Naive thymus-derived CD8-positive, alpha-beta T cell (primary cell): ENCODE results near the gene NPPB. TPM values are rescaled to one million over a fixed set of nuclear protein-coding genes. Genes with fewer than 3 reads are reported as not detected.
"Not testable (repeated sequence)": the region's sequence is repeated elsewhere in the genome, so short reads cannot be mapped to it uniquely, and the experiment has no call there.

Experiments
- ATAC-seq, 2 donors: fragments of 150-1000 bp; cut with Tn5 transposase in 1 of 2; sonication (Bioruptor Pico), chemical (Tn5 transposase) in 1 of 2; 1 replicate in 1 of 2; 2 replicates in 1 of 2; pipeline ENCODE4 v1.10.0; 2021; ENCODE audit warnings: mild to moderate bottlenecking in 2 of 2, moderate library complexity in 2 of 2
- POLR2A ChIA-PET: fragments of 350-600 bp; sonication (Branson Sonifier 250); formaldehyde crosslinking; loops from one replicate; lab custom pipeline; 2021; ENCODE audit warnings: antibody characterized with exemption; lab: Charles Lee
- DNase-seq, 10 donors: peaks; one replicate each; pipeline versions ENCODE4 v3.0.0 to v3.0.0-alpha.2; 2020 to 2022
- H3K27ac Mint-ChIP-seq, 10 donors: one replicate each; pipeline ENCODE4 v1.8.0; 2020 to 2022; ENCODE audit warnings: mild to moderate bottlenecking in 10 of 10, mixed read lengths in 10 of 10, moderate library complexity in 4 of 10, inconsistent platforms in 1 of 10
- H3K27me3 Mint-ChIP-seq, 5 donors: one replicate each; pipeline ENCODE4 v1.8.0; 2021 to 2022; ENCODE audit warnings: mixed read lengths in 5 of 5
- H3K36me3 Mint-ChIP-seq, 3 donors: one replicate each; pipeline ENCODE4 v1.8.0; 2020 to 2022; ENCODE audit warnings: mixed read lengths in 3 of 3, mild to moderate bottlenecking in 2 of 3, inconsistent platforms in 1 of 3
- H3K4me1 Mint-ChIP-seq, 4 donors: one replicate each; pipeline ENCODE4 v1.8.0; 2021 to 2022; ENCODE audit warnings: mixed read lengths in 4 of 4
- H3K4me3 Mint-ChIP-seq, 10 donors: one replicate each; pipeline ENCODE4 v1.8.0; 2020 to 2022; ENCODE audit warnings: mild to moderate bottlenecking in 10 of 10, mixed read lengths in 10 of 10, moderate library complexity in 6 of 10, inconsistent platforms in 1 of 10
- H3K9me3 Mint-ChIP-seq, 9 donors: one replicate each; pipeline ENCODE4 v1.8.0; 2020 to 2022; ENCODE audit warnings: mixed read lengths in 9 of 9, mild to moderate bottlenecking in 3 of 9, inconsistent platforms in 1 of 9, moderate library complexity in 1 of 9
- polyA plus RNA-seq, 3 donors: library from polyadenylated mRNA; unstranded; fragments of 300-500 nt; fragmentation: Illumina TruSeq; gene quantifications; one replicate each; pipeline ENCODE4 v1.2.3, GENCODE V29; 2021
- total RNA-seq, 8 experiments: library from RNA in 2 of 8; stranded (reverse) in 2 of 8; gene quantifications; one replicate each; pipeline ENCODE4 v1.2.3 and lab custom pipeline; 2021 to 2026

NPPB gene
- total RNA-seq (not detected), polyA plus RNA-seq (not detected), total RNA-seq (lab: John Stamatoyannopoulos, UW) (0 reads per million in 6 experiments)

DNA sequence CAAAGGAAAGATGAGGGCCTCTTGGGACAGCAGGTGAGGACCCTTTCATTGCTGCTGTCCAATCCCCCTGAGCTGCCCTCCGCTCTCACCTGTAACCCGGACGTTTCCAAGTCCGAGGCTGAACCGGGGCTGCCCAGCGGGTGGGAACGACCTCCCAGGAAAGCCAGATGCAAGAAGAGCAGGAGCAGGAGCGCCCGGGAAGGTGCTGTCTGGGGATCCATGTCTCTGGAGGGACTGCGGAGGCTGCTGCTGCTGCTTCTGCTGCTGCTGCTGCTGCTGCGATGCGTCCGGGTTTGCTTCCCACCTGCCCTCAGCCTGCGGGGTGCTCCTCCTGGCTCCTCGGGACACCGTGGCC is at the start of gene NPPB:
Gene NPPB, minus strand, starts transcription at position 333 of the 355 bp plus-strand sequence. Its CDS starts 112 bp downstream, at position 221.
- Mint-ChIP-seq H3K4me3 (no peak within 1 kb of the TSS), H3K36me3 (no peaks in the 10 kb centered on the region), H3K4me1 (peaks cover 0 to 4% (median 0%) of the 10 kb centered on the region in 4 donors), H3K27me3 (peaks cover 25 to 80% (median 48%) of the 10 kb centered on the region in 5 donors), H3K27ac (no peak within 1 kb of the TSS), H3K9me3 (peaks cover 0 to 5% (median 0%) of the 10 kb centered on the region in 9 donors)
- DNase-seq (no peak), ATAC-seq (no peak)
- POLR2A ChIA-PET = no interaction called here

DNA sequence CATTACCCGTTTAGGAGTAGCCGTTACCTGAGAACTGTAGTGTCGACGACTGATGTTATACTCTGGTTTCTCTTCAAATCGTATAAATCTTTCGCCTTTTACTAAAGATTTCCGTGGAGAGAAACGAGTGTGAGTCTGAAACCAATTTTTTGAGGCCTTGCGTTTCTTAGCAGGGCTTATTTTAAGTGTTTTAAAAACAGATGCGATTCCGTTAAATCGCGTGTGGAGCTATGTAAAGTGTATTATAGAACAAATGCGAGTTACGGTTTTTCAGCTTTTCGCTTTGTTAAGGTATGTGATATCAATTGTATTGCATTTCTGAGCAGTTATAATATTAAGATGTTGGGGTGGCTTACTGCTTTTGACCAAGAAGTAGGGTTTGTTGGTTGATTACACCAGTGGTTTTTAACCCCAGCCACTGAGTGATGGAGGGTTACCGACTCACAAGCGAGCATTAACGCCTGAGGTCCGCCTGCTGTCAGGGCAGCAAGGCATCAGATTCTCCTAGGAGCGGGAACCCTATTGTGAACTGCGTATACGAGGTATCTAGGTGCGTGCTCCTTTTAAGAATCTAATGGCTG is 49.4 kb upstream of the NPPB start:
- peak overlapping the region; percentile 88 to 97 (median 94) for H3K4me3 Mint-ChIP-seq
- H3K27me3 Mint-ChIP-seq = peaks cover 0 to 10% (median 3%) of the 10 kb centered on the region in 5 donors
- H3K9me3 Mint-ChIP-seq = peaks cover 0 to 2% (median 0%) of the 10 kb centered on the region in 9 donors
- peaks cover 24 to 54% (median 34%) of the 10 kb centered on the region in 4 donors for H3K4me1 Mint-ChIP-seq
- H3K36me3 Mint-ChIP-seq = no peaks in the 10 kb centered on the region
- peak overlapping the region; percentile 99 to 100 (median 100) for H3K27ac Mint-ChIP-seq
- DNase-seq = peak; percentile 28 to 93 (median 74)
- POLR2A ChIA-PET = interaction anchor here (0.6 to 4.7 kb wide), 42 partner anchors 10 to 1902 kb away, joined by 3 to 93 read pairs (median 4); partner anchors contain the start of genes AGTRAP, CLCN6, FBXO2 and FBXO44
- ATAC-seq = peak; percentile 60 to 66

DNA sequence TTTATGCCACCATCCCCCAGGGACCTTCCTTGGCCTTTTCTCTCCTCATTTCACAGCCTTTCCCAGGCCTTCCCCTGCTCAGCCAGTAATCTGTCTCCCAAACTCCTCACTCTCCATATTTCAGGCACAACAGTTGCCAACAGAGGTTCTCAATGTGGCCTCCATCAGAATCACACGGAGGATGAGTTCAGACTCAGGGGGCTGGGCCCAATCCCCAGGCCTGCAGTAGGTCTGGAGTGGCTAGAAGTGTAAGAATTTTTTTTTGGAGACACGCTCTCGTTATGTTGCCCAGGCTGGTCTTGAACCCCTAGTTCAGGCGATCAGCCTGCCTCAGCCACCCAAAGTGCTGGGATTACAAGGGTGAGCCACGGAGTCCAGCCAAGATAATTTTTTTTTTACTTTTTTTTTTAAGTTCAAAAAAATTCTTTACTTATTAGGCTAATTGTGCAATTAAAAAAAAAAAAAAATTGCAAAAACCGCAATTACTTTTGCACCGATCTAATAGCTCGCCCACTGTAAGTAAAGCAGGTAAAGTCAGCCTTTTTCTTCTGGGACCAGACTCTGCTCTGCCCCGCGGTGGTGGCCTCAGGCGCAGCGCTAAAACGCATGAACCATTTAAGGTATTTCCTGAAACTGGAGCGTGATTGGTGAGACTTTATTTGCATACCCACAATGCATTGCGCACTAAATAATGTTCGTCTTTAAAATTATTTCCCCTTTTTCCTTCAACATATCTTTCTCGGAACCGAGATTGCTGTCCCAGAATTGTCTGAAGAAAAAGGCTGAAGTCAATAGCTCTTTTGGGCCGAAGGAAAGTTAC is 48.7 kb upstream of the NPPB start:
- Mint-ChIP-seq H3K4me1 (peaks cover 24 to 54% (median 34%) of the 10 kb centered on the region in 4 donors), H3K27ac (peak overlapping the region; percentile 99 to 100 (median 100)), H3K9me3 (peaks cover 0 to 2% (median 0%) of the 10 kb centered on the region in 9 donors), H3K27me3 (peaks cover 0 to 11% (median 3%) of the 10 kb centered on the region in 5 donors), H3K36me3 (no peaks in the 10 kb centered on the region), H3K4me3 (peak overlapping the region; percentile 88 to 97 (median 94))
- POLR2A ChIA-PET = interaction anchor here (0.6 to 4.7 kb wide), 37 partner anchors 10 to 1903 kb away, joined by 3 to 93 read pairs (median 6); partner anchors contain the start of genes AGTRAP, CLCN6, FBXO2 and FBXO44
- DNase-seq = peak; percentile 79 to 97 (median 94)
- ATAC-seq = peak; percentile 60 to 65

DNA sequence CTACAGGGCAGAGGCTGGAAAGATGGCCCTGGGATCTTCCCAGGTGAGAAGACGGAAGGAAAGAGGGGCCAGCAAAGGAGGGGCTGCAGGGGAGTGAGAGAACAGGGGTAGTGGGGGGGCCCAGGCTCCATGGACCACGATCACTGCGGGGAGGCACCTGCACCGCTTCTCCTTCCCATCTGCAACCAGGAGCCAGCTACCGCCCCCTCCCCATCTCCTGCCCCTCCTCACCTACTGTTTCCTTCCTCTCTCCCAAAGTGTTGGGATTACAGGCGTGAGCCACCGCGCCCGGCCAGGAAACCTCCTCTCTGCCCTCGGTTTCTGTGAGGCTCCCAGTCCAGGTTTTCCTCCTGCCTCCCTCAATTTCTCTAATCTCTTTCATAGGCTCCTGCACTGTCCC is 48.1 kb upstream of the NPPB start:
- no peak for DNase-seq
- H3K27me3 Mint-ChIP-seq = peaks cover 4 to 15% (median 7%) of the 10 kb centered on the region in 5 donors
- peak overlapping the region in 1 of 10 donors; percentile 24 for H3K4me3 Mint-ChIP-seq
- H3K4me1 Mint-ChIP-seq = peaks cover 24 to 54% (median 34%) of the 10 kb centered on the region in 4 donors
- H3K27ac Mint-ChIP-seq = peak overlapping the region in 5 of 10 donors; percentile 35 to 100 (median 52)
- H3K9me3 Mint-ChIP-seq = peaks cover 0 to 2% (median 0%) of the 10 kb centered on the region in 9 donors
- H3K36me3 Mint-ChIP-seq = no peaks in the 10 kb centered on the region
- no peak for ATAC-seq
- POLR2A ChIA-PET = interaction anchor here (4.7 kb wide), 1 partner anchor 19 kb away, joined by 65 read pairs; the partner anchor contains the start of gene KIAA2013

DNA sequence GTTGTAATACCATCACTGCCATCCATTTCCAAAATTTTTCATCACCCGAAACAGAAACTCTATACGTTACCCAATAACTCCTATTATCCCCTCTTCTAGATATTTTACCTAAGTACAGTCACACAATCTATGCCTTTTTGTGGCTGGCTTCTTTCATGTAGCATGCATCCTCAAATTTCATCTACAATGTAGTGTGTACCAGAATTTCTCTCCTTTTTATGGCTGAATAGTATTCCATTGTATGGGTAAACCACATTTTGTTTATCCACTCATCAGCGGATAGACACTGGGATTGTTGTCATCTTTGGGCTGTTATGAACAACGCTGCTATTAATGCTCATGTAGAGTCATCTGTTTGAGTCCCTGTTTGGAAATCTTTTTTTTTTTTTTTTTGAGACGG is 46.2 kb upstream of the NPPB start:
- Mint-ChIP-seq H3K4me3 (peak overlapping the region in 2 of 10 donors; percentile 59 to 68), H3K9me3 (peaks cover 0 to 2% (median 0%) of the 10 kb centered on the region in 9 donors), H3K27ac (peak overlapping the region in 1 of 10 donors; percentile 100), H3K36me3 (no peaks in the 10 kb centered on the region), H3K4me1 (peaks cover 22 to 53% (median 33%) of the 10 kb centered on the region in 4 donors), H3K27me3 (peaks cover 4 to 28% (median 10%) of the 10 kb centered on the region in 5 donors)
- no peak for DNase-seq
- ATAC-seq = no peak
- POLR2A ChIA-PET = interaction anchor here (0.7 kb wide), 1 partner anchor 844 kb away, joined by 3 read pairs; no protein-coding TSS in a partner anchor

DNA sequence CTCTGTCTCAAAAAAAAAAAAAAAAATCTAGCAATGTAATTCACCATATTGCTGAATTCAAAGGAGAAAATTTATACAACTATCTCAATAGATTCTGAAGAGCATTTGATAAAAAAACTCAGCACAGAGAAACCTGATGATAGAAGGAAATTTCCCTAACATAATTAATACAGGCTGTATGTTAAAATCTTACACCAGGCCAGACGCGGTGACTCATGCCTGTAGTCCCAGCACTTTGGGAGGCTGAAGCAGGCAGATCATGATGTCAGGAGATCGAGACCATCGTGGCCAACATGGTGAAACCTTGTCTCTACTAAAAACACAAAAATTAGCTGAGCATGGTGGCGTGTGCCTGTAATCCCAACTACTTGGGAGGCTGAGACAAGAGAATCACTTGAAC is 45.4 kb upstream of the NPPB start:
- Mint-ChIP-seq H3K27me3 (peaks cover 11 to 35% (median 16%) of the 10 kb centered on the region in 5 donors), H3K4me1 (peaks cover 23 to 44% (median 27%) of the 10 kb centered on the region in 4 donors)
- H3K27ac Mint-ChIP-seq, H3K9me3 Mint-ChIP-seq, H3K4me3 Mint-ChIP-seq, ATAC-seq, H3K36me3 Mint-ChIP-seq, DNase-seq: not testable (repeated sequence)
- POLR2A ChIA-PET = interaction anchor here (0.7 kb wide), 1 partner anchor 18 kb away, joined by 3 read pairs; no protein-coding TSS in a partner anchor

DNA sequence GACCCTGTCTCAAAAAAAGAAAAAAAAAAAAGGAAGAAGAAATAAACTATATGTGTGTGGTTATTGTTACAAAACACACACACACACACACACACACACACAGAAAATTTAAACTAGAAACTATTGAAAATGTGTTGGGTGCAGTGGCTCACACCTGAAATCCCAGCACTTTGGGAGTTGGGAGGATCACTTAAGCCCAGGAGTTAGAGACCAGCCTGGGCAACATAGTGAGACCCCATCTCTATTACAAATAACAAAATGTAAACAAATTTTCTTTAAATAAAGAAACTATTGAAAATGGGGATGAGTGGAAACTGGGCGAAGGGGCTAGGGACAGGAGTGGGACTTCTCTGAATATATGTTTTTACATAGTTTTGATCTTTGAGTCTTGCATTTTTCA is 44.5 kb upstream of the NPPB start:
- Mint-ChIP-seq H3K4me1 (peaks cover 19 to 35% (median 24%) of the 10 kb centered on the region in 4 donors), H3K27me3 (peaks cover 13 to 40% (median 18%) of the 10 kb centered on the region in 5 donors), H3K36me3 (no peaks in the 10 kb centered on the region), H3K9me3 (peaks cover 0 to 2% (median 0%) of the 10 kb centered on the region in 9 donors), H3K27ac (no peak overlapping the region), H3K4me3 (no peak overlapping the region)
- POLR2A ChIA-PET = no interaction called here
- no peak for ATAC-seq
- no peak for DNase-seq

DNA sequence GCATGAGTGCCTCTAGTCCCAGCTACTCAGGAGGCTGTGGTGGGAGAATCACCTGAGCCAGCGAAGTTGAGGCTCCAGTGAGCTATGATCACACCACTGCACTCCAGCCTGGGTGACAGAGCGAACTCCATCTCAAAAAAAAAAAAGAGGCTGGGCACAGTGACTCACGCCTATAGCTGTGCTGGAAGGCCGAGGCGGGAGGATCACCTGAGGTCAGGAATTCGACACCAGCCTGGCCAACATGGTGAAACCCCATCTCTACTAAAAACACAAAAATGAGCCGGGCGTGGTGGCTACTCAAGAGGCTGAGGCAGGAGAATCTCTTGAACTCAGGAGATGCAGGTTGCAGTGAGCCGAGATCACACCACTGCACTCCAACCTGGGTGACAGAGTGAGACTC is 42.7 kb upstream of the NPPB start:
- H3K4me3 Mint-ChIP-seq, ATAC-seq, DNase-seq, H3K9me3 Mint-ChIP-seq, H3K27ac Mint-ChIP-seq, H3K36me3 Mint-ChIP-seq: not testable (repeated sequence)
- POLR2A ChIA-PET = interaction anchor here (0.9 kb wide), 1 partner anchor 9 kb away, joined by 4 read pairs; no protein-coding TSS in a partner anchor
- Mint-ChIP-seq H3K27me3 (peaks cover 16 to 54% (median 26%) of the 10 kb centered on the region in 5 donors), H3K4me1 (peaks cover 8 to 17% (median 14%) of the 10 kb centered on the region in 4 donors)

DNA sequence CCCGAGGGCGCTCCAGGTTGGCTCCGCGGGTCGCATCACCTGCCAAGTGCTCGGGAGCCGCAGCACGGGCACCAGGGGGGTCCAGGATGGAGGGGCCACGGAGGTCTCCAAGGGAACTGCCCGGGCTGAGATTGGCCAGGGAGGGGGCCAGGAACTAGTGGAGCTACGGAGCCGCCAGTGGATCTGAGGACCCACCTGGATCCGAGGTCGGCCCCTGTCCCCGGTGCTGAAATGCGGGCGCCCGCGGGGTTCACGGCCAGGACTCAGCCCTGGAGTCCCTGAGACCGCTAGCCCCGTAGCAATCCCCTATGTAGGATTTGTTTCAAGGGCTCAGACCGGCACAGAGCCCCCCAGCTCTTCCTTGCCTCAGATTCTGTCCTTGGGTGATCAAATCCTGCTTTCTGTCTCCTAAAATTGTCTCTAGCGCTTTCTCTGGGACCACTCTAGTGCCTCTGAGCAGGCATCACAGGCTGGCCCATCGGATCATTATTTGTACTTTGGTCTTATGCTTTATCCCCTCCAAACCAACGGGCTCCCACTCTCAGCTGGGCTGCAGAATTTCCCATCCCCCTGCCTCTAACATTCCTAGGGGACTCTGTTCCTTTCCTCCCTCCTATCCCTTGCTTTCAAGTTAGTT is 40.2 kb upstream of the NPPB start:
- DNase-seq (peak in 2 of 10 donors; percentile 18 to 25), ATAC-seq (no peak)
- Mint-ChIP-seq H3K36me3 (no peaks in the 10 kb centered on the region), H3K27me3 (peaks cover 18 to 69% (median 30%) of the 10 kb centered on the region in 5 donors), H3K4me3 (no peak overlapping the region), H3K9me3 (no peaks in the 10 kb centered on the region), H3K4me1 (peaks cover 0 to 4% (median 2%) of the 10 kb centered on the region in 4 donors), H3K27ac (no peak overlapping the region)
- POLR2A ChIA-PET = interaction anchor here (4.2 kb wide), 1 partner anchor 9 kb away, joined by 27 read pairs; no protein-coding TSS in a partner anchor

DNA sequence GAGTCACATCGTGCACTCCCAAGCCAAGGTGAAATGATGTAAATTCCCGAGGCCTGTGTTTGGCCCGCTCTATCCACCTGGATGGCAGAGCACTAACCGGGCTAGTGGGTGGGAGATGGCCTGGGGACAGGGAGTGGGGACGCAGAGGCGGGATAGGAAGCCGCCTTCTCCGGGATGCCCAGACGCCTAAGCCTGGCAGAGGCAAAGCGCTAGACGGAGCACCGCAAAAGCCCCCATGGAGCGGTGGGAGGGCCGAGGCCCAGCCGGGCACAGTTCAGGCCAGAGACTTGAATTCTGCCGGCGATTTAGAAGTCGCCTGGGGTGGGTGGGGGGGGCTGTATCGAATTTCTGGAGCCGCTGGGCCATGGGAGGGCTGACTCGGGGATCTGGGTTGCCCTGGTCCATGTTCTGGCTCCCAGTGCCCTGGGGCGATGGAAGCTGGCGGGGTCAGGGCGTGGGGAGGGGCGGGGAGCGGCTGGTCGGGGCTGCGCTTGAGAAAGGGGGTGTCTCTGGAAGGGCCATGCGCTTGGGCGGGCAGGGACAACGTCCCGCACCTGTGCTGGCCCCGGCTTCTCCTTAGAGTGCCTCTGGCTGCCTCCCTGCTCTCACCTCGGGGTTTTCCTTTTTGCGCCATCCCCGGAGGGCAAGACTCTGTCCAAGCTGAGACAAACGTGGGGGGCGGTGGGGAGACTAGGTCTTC is 39.5 kb upstream of the NPPB start:
- no peak for DNase-seq
- Mint-ChIP-seq H3K27me3 (peaks cover 20 to 74% (median 32%) of the 10 kb centered on the region in 5 donors), H3K27ac (no peak overlapping the region), H3K36me3 (no peaks in the 10 kb centered on the region), H3K9me3 (no peaks in the 10 kb centered on the region), H3K4me1 (peaks cover 0 to 6% (median 4%) of the 10 kb centered on the region in 4 donors), H3K4me3 (no peak overlapping the region)
- ATAC-seq = no peak
- POLR2A ChIA-PET = interaction anchor here (0.7 to 4.2 kb wide), 2 partner anchors 10 to 157 kb away, joined by 3 to 27 read pairs; no protein-coding TSS in a partner anchor

DNA sequence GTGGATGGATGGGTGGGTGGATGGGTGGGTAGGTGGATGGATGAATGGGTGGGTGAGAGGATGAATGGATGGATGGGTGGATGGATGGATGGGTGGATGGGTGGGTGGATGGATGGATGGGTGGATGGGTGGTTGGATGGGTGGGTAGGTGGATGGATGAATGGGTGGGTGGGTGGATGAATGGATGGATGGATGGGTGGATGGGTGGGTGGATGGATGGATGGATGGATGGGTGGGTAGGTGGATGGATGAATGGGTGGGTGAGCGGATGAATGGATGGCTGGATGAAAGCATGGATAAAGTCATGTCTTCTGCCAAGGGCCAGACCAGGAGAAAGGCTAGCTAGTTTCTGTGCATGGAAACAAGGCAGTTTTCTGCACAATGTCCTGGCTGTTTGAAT is 35.8 kb upstream of the NPPB start:
- H3K4me3 Mint-ChIP-seq, H3K27ac Mint-ChIP-seq, DNase-seq, POLR2A ChIA-PET, H3K36me3 Mint-ChIP-seq, H3K9me3 Mint-ChIP-seq, H3K4me1 Mint-ChIP-seq, ATAC-seq: not testable (repeated sequence)
- H3K27me3 Mint-ChIP-seq = peaks cover 17 to 64% (median 28%) of the 10 kb centered on the region in 5 donors
